HepG2 (cell line): Measurements from ENCODE around the gene VPS37D. TPM values are rescaled to one million over a fixed set of nuclear protein-coding genes. Genes with fewer than 3 reads are reported as not detected.

ENCODE experiments used
- ARNT2 ChIP-seq: sonication (generic); formaldehyde crosslinking; IDR thresholded peaks from 2 replicates; pipeline ENCODE4 v1.8.0; 2022; ENCODE audit warnings: mild to moderate bottlenecking, low read depth, missing genetic modification reagents, moderate library complexity
- CREM ChIP-seq, 2 experiments: sonication (generic) in 1 of 2; formaldehyde crosslinking in 1 of 2; IDR thresholded peaks; 2 replicates each; pipeline versions ENCODE4 v1.4.0 to v1.6.1; 2016 to 2020; ENCODE audit warnings: antibody characterized with exemption in 1 of 2, mild to moderate bottlenecking in 1 of 2, missing genetic modification reagents in 1 of 2
- DMAP1 ChIP-seq: IDR thresholded peaks from 2 replicates; pipeline ENCODE4 v1.6.1; 2016
- EP300 ChIP-seq, 3 experiments: sonication (generic) in 1 of 3; formaldehyde crosslinking in 1 of 3; IDR thresholded peaks; 2 replicates each; pipeline versions ENCODE4 v1.5.1 to v1.6.1; 2011 to 2020; ENCODE audit warnings: low read depth in 2 of 3, low read length in 2 of 3, borderline replicate concordance in 1 of 3, improper control_type of control experiment in 1 of 3, mild to moderate bottlenecking in 1 of 3, missing genetic modification reagents in 1 of 3, moderate library complexity in 1 of 3
- FOXA1 ChIP-seq, 2 experiments: fragments of 450-650 bp in 1 of 2; sonication (generic) in 1 of 2; formaldehyde crosslinking in 1 of 2; IDR thresholded peaks; 2 replicates each; pipeline versions ENCODE4 v1.4.0 to v1.6.1; 2016 to 2020; ENCODE audit warnings: missing genetic modification reagents in 1 of 2
- FOXA3 ChIP-seq: IDR thresholded peaks from 2 replicates; pipeline ENCODE4 v1.6.1; 2016; ENCODE audit warnings: missing genetic modification reagents, missing compliant biosample characterization
- FOXC1 ChIP-seq: sonication (generic); formaldehyde crosslinking; IDR thresholded peaks from 2 replicates; pipeline ENCODE4 v1.8.0; 2022; ENCODE audit warnings: mild to moderate bottlenecking, missing genetic modification reagents, borderline replicate concordance
- GATAD1 ChIP-seq: IDR thresholded peaks from 2 replicates; pipeline ENCODE4 v1.6.1; 2016; ENCODE audit warnings: missing genetic modification reagents, missing compliant biosample characterization
- GATAD2A ChIP-seq: IDR thresholded peaks from 2 replicates; pipeline ENCODE4 v1.6.1; 2016
- IRF2 ChIP-seq: IDR thresholded peaks from 2 replicates; pipeline ENCODE4 v1.6.1; 2018; ENCODE audit warnings: missing genetic modification reagents, missing compliant biosample characterization
- MEIS2 ChIP-seq: sonication (generic); formaldehyde crosslinking; IDR thresholded peaks from 2 replicates; pipeline ENCODE4 v1.9.0; 2021; ENCODE audit warnings: mild to moderate bottlenecking, missing genetic modification reagents
- MIER2 ChIP-seq: IDR thresholded peaks from 2 replicates; pipeline ENCODE4 v1.6.1; 2016; ENCODE audit warnings: missing biosample characterization, missing genetic modification reagents
- MXD3 ChIP-seq: IDR thresholded peaks from 2 replicates; pipeline ENCODE4 v1.6.1; 2016; ENCODE audit warnings: mild to moderate bottlenecking, missing biosample characterization, missing genetic modification reagents
- PAXIP1 ChIP-seq: sonication (generic); formaldehyde crosslinking; conservative IDR thresholded peaks from 2 replicates; pipeline ENCODE4 v1.4.0; 2020; ENCODE audit warnings: mild to moderate bottlenecking, missing genetic modification reagents, moderate library complexity
- PRMT3 ChIP-seq: sonication (generic); formaldehyde crosslinking; IDR thresholded peaks from 2 replicates; pipeline ENCODE4 v1.8.1; 2022; ENCODE audit warnings: low read depth, mild to moderate bottlenecking, moderate library complexity, missing genetic modification reagents, borderline replicate concordance
- RCOR2 ChIP-seq: IDR thresholded peaks from 2 replicates; pipeline ENCODE4 v1.6.1; 2016; ENCODE audit warnings: missing biosample characterization, missing genetic modification reagents
- SMAD3 ChIP-seq: sonication (generic); formaldehyde crosslinking; IDR thresholded peaks from 2 replicates; pipeline ENCODE4 v1.4.0; 2020; ENCODE audit warnings: missing genetic modification reagents
- SP5 ChIP-seq: IDR thresholded peaks from 2 replicates; pipeline ENCODE4 v1.6.1; 2016; ENCODE audit warnings: low read depth, borderline replicate concordance
- ZBTB38 ChIP-seq: sonication (generic); formaldehyde crosslinking; IDR thresholded peaks from 2 replicates; pipeline ENCODE4 v1.5.1; 2020; ENCODE audit warnings: mild to moderate bottlenecking, missing genetic modification reagents
- ZMYM3 ChIP-seq: sonication (generic); formaldehyde crosslinking; IDR thresholded peaks from 2 replicates; pipeline ENCODE4 v1.5.1; 2020; ENCODE audit warnings: mild to moderate bottlenecking, missing genetic modification reagents
- ZNF326 ChIP-seq: sonication (generic); formaldehyde crosslinking; IDR thresholded peaks from 2 replicates; pipeline ENCODE4 v1.4.0; 2020; ENCODE audit warnings: missing genetic modification reagents, borderline replicate concordance
- ZSCAN22 ChIP-seq: sonication (generic); formaldehyde crosslinking; IDR thresholded peaks from 2 replicates; pipeline ENCODE4 v1.4.0; 2020; ENCODE audit warnings: mild to moderate bottlenecking, missing genetic modification reagents
- polyA plus RNA-seq, 8 experiments: library from polyadenylated mRNA; depleted of rRNA in 3 of 8; stranded (reverse) in 7 of 8; unstranded in 1 of 8; fragments of >200 nt; fragmentation: Illumina TruSeq in 4 of 8; extraction: Trizol in 4 of 8; gene quantifications; 2 replicates each; pipeline versions ENCODE4 v1.2.1 to v1.2.3, GENCODE V29; 2011 to 2016; ENCODE audit warnings: low read depth in 4 of 8, missing spikeins in 1 of 8, mixed read lengths in 1 of 8; ENCODE audit not compliant: insufficient read depth in 1 of 8
- total RNA-seq, 5 experiments: library from RNA; depleted of rRNA; stranded (reverse); fragments of >200 nt; fragmentation: Illumina TruSeq; extraction: Trizol; gene quantifications; 2 replicates each; pipeline ENCODE4 v1.2.3, GENCODE V29; 2016; ENCODE audit warnings: low read depth in 1 of 5
- TF ChIP-seq, protein P1 (sequence below): IDR thresholded peaks from 2 replicates; pipeline ENCODE4 v1.6.1; 2018; ENCODE audit warnings: missing genetic modification reagents, mild to moderate bottlenecking, missing compliant biosample characterization

VPS37D gene
- total and polyA plus RNA-seq, 2 of the 13 experiments (the other 11 are each of a cell fraction or from before 2014, with no cell fraction given) = 3.8 to 6.3 TPM

DNA sequence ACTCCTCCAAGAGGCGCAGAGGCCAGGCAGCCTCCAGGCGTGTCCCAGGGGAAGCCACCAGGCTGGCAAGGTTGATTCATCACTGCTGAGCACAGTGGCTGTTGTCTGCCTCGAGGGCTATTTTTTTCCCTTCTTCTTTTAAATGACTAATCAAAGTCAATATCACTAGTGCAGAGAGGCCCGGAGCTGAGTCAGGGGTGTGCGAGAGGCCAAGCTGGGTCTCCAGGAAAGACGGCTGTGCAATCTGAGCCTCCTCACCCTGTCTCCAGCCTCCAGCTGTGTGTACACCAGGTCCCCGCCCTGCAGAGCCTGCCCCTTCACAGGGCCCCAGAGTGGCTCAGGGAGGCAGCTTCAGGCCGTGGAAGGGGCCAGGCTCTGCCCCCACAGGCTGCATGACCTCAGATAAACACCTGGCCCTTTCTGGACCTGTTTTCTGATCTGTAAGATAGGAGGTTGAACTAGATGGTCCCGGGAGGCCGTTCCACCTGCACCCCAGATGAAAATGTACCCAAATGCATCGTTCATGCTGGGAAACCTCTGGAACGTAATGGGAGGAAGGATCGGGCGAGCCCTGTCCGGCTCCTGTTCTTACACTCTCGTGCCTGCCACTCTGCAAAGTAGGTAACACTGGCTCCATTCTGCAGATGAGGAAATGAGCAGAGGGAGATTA is 48.2 kb downstream of the VPS37D start (continued):
- TF ChIP-seq PAXIP1 (CRISPR knock-in tag) (peak; percentile 87), SP5 (CRISPR knock-in tag) (peak; percentile 76), ZMYM3 (CRISPR knock-in tag) (peak; percentile 90), DMAP1 (0 out of 2 replicates have a peak, but pooled peaks have one; percentile 29), ZSCAN22 (CRISPR knock-in tag) (no peak), MEIS2 (CRISPR knock-in tag) (0 out of 2 replicates have a peak, but pooled peaks have one; percentile 9), IRF2 (CRISPR knock-in tag) (peak; percentile 60), EP300 (IDR thresholded peaks at IDR 0.05; ENCODE audit: low read depth in 2 of 2, low read length in 2 of 2) (peak; percentile 48 to 70; a peak in 3 of 4 replicates), EP300 (CRISPR knock-in tag; IDR thresholded peaks at IDR 0.05; ENCODE audit: borderline replicate concordance) (peak; percentile 79), PRMT3 (no peak), FOXA1 (IDR thresholded peaks at IDR 0.05) (0 out of 2 replicates have a peak, but pooled peaks have one; percentile 34), FOXA1 (CRISPR knock-in tag; IDR thresholded peaks at IDR 0.05) (peak; percentile 93), GATAD1 (0 out of 2 replicates have a peak, but pooled peaks have one; percentile 53), SMAD3 (CRISPR knock-in tag) (peak; percentile 74), MXD3 (CRISPR knock-in tag) (no peak), MIER2 (CRISPR knock-in tag) (no peak), CREM (IDR thresholded peaks at IDR 0.05) (peak; percentile 45; the same call in 1 of the 2 replicates), CREM (CRISPR knock-in tag; IDR thresholded peaks at IDR 0.05) (no peak), GATAD2A (CRISPR knock-in tag) (peak; percentile 86), RCOR2 (CRISPR knock-in tag) (0 out of 2 replicates have a peak, but pooled peaks have one; percentile 60), ARNT2 (CRISPR knock-in tag) (peak; percentile 32; the same call in 1 of the 2 replicates), FOXA3 (CRISPR knock-in tag) (peak; percentile 88), ZNF326 (CRISPR knock-in tag) (no peak), ZBTB38 (CRISPR knock-in tag) (0 out of 2 replicates have a peak, but pooled peaks have one; percentile 50), FOXC1 (peak; percentile 62; the same call in 1 of the 2 replicates)
- TF ChIP-seq, protein P1, sequence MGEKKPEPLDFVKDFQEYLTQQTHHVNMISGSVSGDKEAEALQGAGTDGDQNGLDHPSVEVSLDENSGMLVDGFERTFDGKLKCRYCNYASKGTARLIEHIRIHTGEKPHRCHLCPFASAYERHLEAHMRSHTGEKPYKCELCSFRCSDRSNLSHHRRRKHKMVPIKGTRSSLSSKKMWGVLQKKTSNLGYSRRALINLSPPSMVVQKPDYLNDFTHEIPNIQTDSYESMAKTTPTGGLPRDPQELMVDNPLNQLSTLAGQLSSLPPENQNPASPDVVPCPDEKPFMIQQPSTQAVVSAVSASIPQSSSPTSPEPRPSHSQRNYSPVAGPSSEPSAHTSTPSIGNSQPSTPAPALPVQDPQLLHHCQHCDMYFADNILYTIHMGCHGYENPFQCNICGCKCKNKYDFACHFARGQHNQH (CRISPR knock-in tag) = peak; percentile 94
